Measurements from ENCODE around the gene PRKG1. TPM values are rescaled to one million over a fixed set of nuclear protein-coding genes. Genes with fewer than 3 reads are reported as not detected.

The PRKG1 gene
- total RNA-seq, 1 experiment from 2014 or later, result 7.4 TPM

- H3K9ac ChIP-seq (ENCODE audit: low read length), result no peak overlapping the region
- no peaks in the 10 kb centered on the region for H3K9me3 ChIP-seq (ENCODE audit: low read length)
- no peaks in the 10 kb centered on the region for H3K36me3 ChIP-seq (ENCODE audit: low read depth, low read length)
- ATAC-seq (no peak), DNase-seq (no peak)
- ChIA-PET CTCF (no interaction called here), POLR2A (ENCODE audit: unreplicated experiment) (no interaction called here)
- no peak overlapping the region for H2AFZ ChIP-seq (ENCODE audit: low read length)
- no TSS peak for BruUV-seq (replicated peaks)
- no peak overlapping the region for H3K4me2 ChIP-seq (ENCODE audit: low read length)
- H3K9me2 ChIP-seq (replicated peaks; ENCODE audit: low read length), result no peaks in the 10 kb centered on the region
- no peaks in the 10 kb centered on the region for H3K4me1 ChIP-seq (ENCODE audit: insufficient read depth, low read length)
- TF ChIP-seq CTCF (conservative IDR thresholded peaks at IDR 0.05; ENCODE audit: low read depth, low read length) (no peak), EZH2 (IDR thresholded peaks at IDR 0.05; ENCODE audit: low read length, unreplicated experiment) (no peak), EZH2phosphoT487 (IDR thresholded peaks at IDR 0.05; ENCODE audit: borderline replicate concordance, low read length) (no peak)
- no peaks in the 10 kb centered on the region for H3K27me3 ChIP-seq (ENCODE audit: low read length)
- no peak overlapping the region for H3K27ac ChIP-seq (ENCODE audit: low read length)
- H3K79me2 ChIP-seq (ENCODE audit: low read length), result no peaks in the 10 kb centered on the region
- H3K4me3 ChIP-seq (ENCODE audit: low read length), result no peak overlapping the region
- intact Hi-C loops (cut with micrococcal nuclease), result no loop called here
- H4K20me1 ChIP-seq (ENCODE audit: low read length), result no peaks in the 10 kb centered on the region
- no peaks in the 10 kb centered on the region for H3F3A ChIP-seq (ENCODE audit: low read length, unreplicated experiment)
Observed at GRCh38 chr10:51348622-51349021, 274.3 kb downstream of the PRKG1 start.

GRCh38 chr10:51357170-51357569 lies 282.9 kb downstream of the PRKG1 start:
- intact Hi-C loops (cut with micrococcal nuclease), result no loop called here
- DNase-seq (no peak), ATAC-seq (no peak)
- TF ChIP-seq CTCF (conservative IDR thresholded peaks at IDR 0.05; ENCODE audit: low read depth, low read length), result no peak
- TF ChIP-seq EZH2 (IDR thresholded peaks at IDR 0.05; ENCODE audit: low read length, unreplicated experiment), result no peak
- TF ChIP-seq EZH2phosphoT487 (IDR thresholded peaks at IDR 0.05; ENCODE audit: borderline replicate concordance, low read length), result no peak
- Histone ChIP-seq H3K36me3 (ENCODE audit: low read depth, low read length) (no peaks in the 10 kb centered on the region), H3K4me3 (ENCODE audit: low read length) (no peak overlapping the region), H3K9ac (ENCODE audit: low read length) (no peak overlapping the region), H3K9me2 (replicated peaks; ENCODE audit: low read length) (no peaks in the 10 kb centered on the region), H3K27me3 (ENCODE audit: low read length) (no peaks in the 10 kb centered on the region), H2AFZ (ENCODE audit: low read length) (no peak overlapping the region), H3K4me2 (ENCODE audit: low read length) (no peak overlapping the region), H3K4me1 (ENCODE audit: insufficient read depth, low read length) (no peaks in the 10 kb centered on the region), H3F3A (ENCODE audit: low read length, unreplicated experiment) (no peaks in the 10 kb centered on the region), H4K20me1 (ENCODE audit: low read length) (no peaks in the 10 kb centered on the region), H3K79me2 (ENCODE audit: low read length) (no peaks in the 10 kb centered on the region), H3K9me3 (ENCODE audit: low read length) (no peaks in the 10 kb centered on the region), H3K27ac (ENCODE audit: low read length) (no peak overlapping the region)
- CTCF ChIA-PET, result no interaction called here
- no TSS peak for BruUV-seq (replicated peaks)
- POLR2A ChIA-PET (ENCODE audit: unreplicated experiment), result no interaction called here

- Histone ChIP-seq H3K4me3 (ENCODE audit: low read length) (no peak overlapping the region), H3F3A (ENCODE audit: low read length, unreplicated experiment) (no peaks in the 10 kb centered on the region), H3K4me2 (ENCODE audit: low read length) (no peak overlapping the region), H3K4me1 (ENCODE audit: insufficient read depth, low read length) (no peaks in the 10 kb centered on the region), H2AFZ (ENCODE audit: low read length) (no peak overlapping the region), H3K9me2 (replicated peaks; ENCODE audit: low read length) (no peaks in the 10 kb centered on the region), H3K27ac (ENCODE audit: low read length) (no peak overlapping the region), H3K27me3 (ENCODE audit: low read length) (no peaks in the 10 kb centered on the region), H3K79me2 (ENCODE audit: low read length) (no peaks in the 10 kb centered on the region), H3K36me3 (ENCODE audit: low read depth, low read length) (no peaks in the 10 kb centered on the region), H3K9ac (ENCODE audit: low read length) (no peak overlapping the region), H3K9me3 (ENCODE audit: low read length) (no peaks in the 10 kb centered on the region), H4K20me1 (ENCODE audit: low read length) (no peaks in the 10 kb centered on the region)
- ATAC-seq (peak; percentile 48), DNase-seq (peak; percentile 34)
- ChIA-PET CTCF (no interaction called here), POLR2A (ENCODE audit: unreplicated experiment) (interaction anchor here (0.5 kb wide), 1 partner anchor 10 kb away, joined by 3 read pairs; no protein-coding TSS in a partner anchor)
- no TSS peak for BruUV-seq (replicated peaks)
- no peak for TF ChIP-seq EZH2 (IDR thresholded peaks at IDR 0.05; ENCODE audit: low read length, unreplicated experiment)
- TF ChIP-seq CTCF (conservative IDR thresholded peaks at IDR 0.05; ENCODE audit: low read depth, low read length), result no peak
- no peak for TF ChIP-seq EZH2phosphoT487 (IDR thresholded peaks at IDR 0.05; ENCODE audit: borderline replicate concordance, low read length)
- intact Hi-C loops (cut with micrococcal nuclease), result no loop called here
Observed at GRCh38 chr10:51358227-51358626, 283.9 kb downstream of the PRKG1 start.
